HG02870 (cell line): ENCODE results near the gene WLS.

Experiments
- ATAC-seq: cut with Tn5 transposase; IDR thresholded peaks from one replicate; pipeline ENCODE4 v1.9.1; 2021; ENCODE audit warnings: mild to moderate bottlenecking, moderate library complexity; ENCODE audit not compliant: unreplicated experiment

WLS gene

GRCh38 chr1:68202239-68202832 lies 30.0 kb downstream of the WLS start:
- no peak for ATAC-seq

- ATAC-seq, result no peak
Measured at GRCh38 chr1:68201546-68202238, 30.6 kb downstream of the WLS start.

GRCh38 chr1:68199603-68200002 lies 32.7 kb downstream of the WLS start:
- ATAC-seq, result no peak

- no peak for ATAC-seq
Measured at GRCh38 chr1:68198752-68199151, 33.6 kb downstream of the WLS start.

- no peak for ATAC-seq
Measured at GRCh38 chr1:68197891-68198290, 34.4 kb downstream of the WLS start.

- ATAC-seq, result no peak
Measured at GRCh38 chr1:68197461-68197860, 34.9 kb downstream of the WLS start.

- ATAC-seq, result no peak
Measured at GRCh38 chr1:68196676-68197075, 35.6 kb downstream of the WLS start.

GRCh38 chr1:68191717-68192116 lies 40.6 kb downstream of the WLS start:
- ATAC-seq, result no peak

- ATAC-seq, result no peak
Measured at GRCh38 chr1:68188644-68189340, 43.5 kb downstream of the WLS start.

- peak; percentile 65 for ATAC-seq
Measured at GRCh38 chr1:68188060-68188538, 44.2 kb downstream of the WLS start.

GRCh38 chr1:68185743-68186142 lies 46.6 kb downstream of the WLS start:
- ATAC-seq, result no peak

GRCh38 chr1:68183895-68184294 lies 48.4 kb downstream of the WLS start:
- no peak for ATAC-seq

- ATAC-seq, result peak; percentile 28
Measured at GRCh38 chr1:68181165-68181556, 51.2 kb downstream of the WLS start.

- peak; percentile 57 for ATAC-seq
Measured at GRCh38 chr1:68180441-68181164, 51.7 kb downstream of the WLS start.

GRCh38 chr1:68178821-68179490 lies 53.4 kb downstream of the WLS start:
- peak; percentile 46 for ATAC-seq

GRCh38 chr1:68175621-68176398 lies 56.5 kb downstream of the WLS start:
- no peak for ATAC-seq

- ATAC-seq, result no peak
Measured at GRCh38 chr1:68174738-68175113, 57.6 kb downstream of the WLS start.

GRCh38 chr1:68173936-68174737 lies 58.2 kb downstream of the WLS start:
- ATAC-seq, result no peak

GRCh38 chr1:68173283-68173935 lies 58.9 kb downstream of the WLS start:
- ATAC-seq, result no peak
